Suppressor macrophage (primary cell): ENCODE measurements around the gene GDF7.
"Not testable (repeated sequence)": the region's sequence is repeated elsewhere in the genome, so short reads cannot be mapped to it uniquely, and the experiment has no call there.

Experiments
- DNase-seq, 4 experiments: peaks; one replicate each; pipeline ENCODE4 v3.0.0-alpha.2; 2020 to 2022

The GDF7 gene

GRCh38 chr2:20704886-20705285 is 37.9 kb downstream of the GDF7 start:
- DNase-seq, result no peak

GRCh38 chr2:20706217-20706616 is 39.3 kb downstream of the GDF7 start:
- no peak for DNase-seq

DNA sequence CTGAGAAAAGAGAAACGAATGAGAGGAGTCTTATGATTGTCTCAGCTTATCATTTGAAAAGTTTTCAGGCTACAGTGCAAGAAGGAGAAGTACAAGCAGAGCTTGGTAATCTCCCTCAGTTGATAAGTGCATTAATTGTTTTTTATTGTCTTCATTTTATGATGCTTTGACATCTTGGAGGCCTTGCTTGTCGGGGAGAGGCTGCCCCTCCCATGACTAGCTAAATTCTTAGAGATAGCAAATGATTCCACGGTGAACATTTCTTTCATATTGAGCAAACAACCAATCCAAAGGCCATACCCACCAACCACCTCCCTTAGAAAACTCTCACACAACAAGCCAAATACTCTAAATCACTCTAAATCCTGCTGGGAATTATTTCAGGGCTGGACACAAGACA is 39.8 kb downstream of the GDF7 start:
- DNase-seq, result no peak

GRCh38 chr2:20707601-20708000 is 40.7 kb downstream of the GDF7 start:
- no peak for DNase-seq

DNA sequence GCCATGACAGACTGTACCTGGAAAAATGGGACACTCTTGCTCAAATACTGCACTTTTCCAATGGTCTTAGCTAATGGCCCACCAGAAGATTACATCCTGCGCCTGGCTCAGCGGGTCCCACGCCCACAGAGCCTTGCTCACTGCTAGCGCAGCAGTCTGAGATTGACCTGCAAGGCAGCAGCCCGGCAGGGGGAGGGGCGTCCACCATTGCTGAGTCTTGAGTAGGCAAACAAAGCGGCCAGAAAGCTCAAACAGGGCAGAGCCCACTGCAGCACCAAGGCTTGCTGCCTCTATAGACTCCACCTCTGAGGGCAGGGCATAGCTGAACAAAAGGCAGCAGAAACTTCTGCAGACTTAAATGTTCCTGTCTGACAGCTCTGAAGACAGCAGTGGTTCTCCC is 44.7 kb downstream of the GDF7 start:
- not testable (repeated sequence) for DNase-seq

GRCh38 chr2:20713585-20713984 is 46.6 kb downstream of the GDF7 start:
- not testable (repeated sequence) for DNase-seq

GRCh38 chr2:20714412-20714811 is 47.5 kb downstream of the GDF7 start:
- DNase-seq, result not testable (repeated sequence)

DNA sequence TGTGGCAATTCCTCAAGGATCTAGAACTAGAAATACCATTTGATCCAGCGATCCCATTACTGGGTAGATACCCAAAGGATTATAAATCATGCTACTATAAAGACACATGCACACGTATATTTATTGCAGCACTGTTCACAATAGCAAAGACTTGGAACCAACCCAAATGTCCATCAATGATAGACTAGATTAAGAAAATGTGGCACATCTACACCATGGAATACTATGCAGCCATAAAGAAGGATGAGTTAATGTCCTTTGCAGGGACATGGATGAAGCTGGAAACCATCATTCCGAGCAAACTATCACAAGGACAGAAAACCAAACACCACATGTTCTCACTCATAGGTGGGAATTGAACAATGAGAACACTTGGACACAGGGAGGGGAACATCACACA is 49.2 kb downstream of the GDF7 start:
- DNase-seq, result not testable (repeated sequence)

DNA sequence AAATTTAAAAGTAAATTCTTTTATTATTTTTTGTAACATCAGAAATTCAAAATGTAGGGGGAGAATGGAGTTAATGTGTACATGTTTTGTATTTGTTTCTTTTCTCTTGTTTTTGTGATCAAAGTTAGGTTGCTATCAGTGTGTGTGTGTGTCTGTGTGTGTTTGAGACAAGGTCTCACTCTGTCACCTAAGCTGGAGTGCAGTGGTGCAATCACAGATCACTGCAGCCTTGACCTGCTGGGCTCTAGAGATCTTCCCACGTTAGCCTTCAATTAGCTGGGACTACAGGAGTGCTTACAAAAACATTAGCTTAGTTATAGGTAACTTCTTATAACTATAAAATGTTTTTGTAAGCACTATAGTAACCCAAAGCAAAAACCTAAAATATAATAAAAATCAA is 50.7 kb downstream of the GDF7 start:
- DNase-seq, result no peak

DNA sequence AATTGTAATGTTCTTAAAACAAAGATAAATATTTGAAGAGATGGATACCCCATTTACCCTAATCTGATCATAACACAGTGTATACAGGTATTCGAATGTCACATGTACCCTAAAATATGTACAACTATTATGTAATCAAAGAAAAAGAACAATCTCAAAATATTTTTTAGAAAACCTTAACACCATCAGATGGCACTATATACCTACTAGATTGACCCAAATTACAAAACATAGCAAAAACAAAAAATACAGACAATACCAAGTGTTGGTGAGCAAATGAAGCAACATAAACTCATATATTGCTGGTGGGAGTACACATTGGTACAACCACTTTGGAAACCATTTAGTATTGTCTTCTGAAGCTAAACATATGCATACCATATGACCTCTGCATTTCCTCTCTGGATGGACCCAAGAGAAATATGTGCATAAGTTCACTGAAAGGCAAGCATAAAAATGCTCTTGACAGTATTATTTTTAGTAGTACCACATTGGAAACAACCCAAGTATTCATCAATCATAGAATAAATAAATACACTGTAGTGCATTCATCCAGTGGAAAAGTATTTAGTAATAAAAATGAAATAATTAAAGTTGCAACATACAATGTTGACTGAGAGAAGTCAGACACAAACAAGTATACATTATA is 55.8 kb downstream of the GDF7 start:
- no peak for DNase-seq

- no peak for DNase-seq
Measured at GRCh38 chr2:20723543-20723942, 56.6 kb downstream of the GDF7 start.

DNA sequence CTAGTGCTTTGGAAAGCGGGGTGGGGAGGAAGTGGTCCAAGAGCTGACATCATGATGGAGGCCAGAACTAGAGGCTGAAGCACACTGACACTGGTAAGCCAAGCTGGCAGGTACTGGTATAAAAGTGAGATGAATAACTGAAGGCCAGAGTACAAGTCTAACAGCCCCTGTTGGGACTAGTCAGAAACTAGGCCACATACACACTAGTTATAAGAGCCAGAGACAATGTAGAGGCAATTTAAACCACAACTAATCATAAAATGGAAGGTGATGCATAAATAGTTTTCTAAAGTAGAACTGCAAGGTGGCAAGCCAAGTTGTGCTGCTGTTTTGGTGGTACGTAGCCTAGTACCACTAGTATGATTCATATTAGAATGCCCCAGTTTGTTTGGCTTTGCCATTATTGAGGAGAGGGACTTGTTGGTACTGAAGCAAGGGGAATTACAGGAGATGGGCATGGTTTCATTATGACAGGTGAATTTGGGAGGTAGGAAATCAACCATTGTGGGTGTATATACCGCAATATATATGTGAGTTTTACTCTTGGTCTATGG is 57.6 kb downstream of the GDF7 start:
- DNase-seq, result no peak

- DNase-seq, result no peak
Measured at GRCh38 chr2:20725782-20726181, 58.8 kb downstream of the GDF7 start.

- DNase-seq, result no peak
Measured at GRCh38 chr2:20726913-20727312, 60.0 kb downstream of the GDF7 start.

GRCh38 chr2:20728114-20728758 is 61.3 kb downstream of the GDF7 start:
- DNase-seq, result peak in 3 of 4 experiments; percentile 18 to 48 (median 31)
